ENCODE results near the gene MSL2.

DNA sequence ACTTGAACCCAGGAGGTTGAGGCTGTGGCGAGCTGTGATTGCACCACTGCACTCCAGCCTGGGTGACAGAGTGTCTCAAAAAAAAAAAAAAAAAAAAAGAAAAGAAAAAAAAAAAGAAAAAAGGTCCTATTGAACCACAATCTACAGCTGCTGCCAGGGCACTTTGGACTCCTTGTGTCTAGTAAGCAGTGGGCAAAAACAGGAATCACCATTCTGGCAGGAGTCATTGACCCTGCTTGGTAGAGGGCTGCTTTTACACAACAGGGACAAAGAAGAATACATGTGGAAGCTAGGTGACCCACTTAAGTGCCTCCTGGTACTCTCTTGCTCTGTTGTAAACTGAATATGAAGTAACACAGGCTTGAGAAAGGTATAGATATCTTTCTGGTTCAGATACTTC is 39.4 kb upstream of the MSL2 start:
- TF ChIP-seq POLR2AphosphoS5 (IDR thresholded peaks at IDR 0.05) (no peak), POLR2A (IDR thresholded peaks at IDR 0.05) (no peak)
- TF ChIP-seq, protein P1, sequence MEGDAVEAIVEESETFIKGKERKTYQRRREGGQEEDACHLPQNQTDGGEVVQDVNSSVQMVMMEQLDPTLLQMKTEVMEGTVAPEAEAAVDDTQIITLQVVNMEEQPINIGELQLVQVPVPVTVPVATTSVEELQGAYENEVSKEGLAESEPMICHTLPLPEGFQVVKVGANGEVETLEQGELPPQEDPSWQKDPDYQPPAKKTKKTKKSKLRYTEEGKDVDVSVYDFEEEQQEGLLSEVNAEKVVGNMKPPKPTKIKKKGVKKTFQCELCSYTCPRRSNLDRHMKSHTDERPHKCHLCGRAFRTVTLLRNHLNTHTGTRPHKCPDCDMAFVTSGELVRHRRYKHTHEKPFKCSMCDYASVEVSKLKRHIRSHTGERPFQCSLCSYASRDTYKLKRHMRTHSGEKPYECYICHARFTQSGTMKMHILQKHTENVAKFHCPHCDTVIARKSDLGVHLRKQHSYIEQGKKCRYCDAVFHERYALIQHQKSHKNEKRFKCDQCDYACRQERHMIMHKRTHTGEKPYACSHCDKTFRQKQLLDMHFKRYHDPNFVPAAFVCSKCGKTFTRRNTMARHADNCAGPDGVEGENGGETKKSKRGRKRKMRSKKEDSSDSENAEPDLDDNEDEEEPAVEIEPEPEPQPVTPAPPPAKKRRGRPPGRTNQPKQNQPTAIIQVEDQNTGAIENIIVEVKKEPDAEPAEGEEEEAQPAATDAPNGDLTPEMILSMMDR (IDR thresholded peaks at IDR 0.05 in 8 of 11, conservative IDR thresholded peaks at IDR 0.05 in 3 of 11), result no peak
